ENCODE data around the gene CSN2.

Gene CSN2, protein sequence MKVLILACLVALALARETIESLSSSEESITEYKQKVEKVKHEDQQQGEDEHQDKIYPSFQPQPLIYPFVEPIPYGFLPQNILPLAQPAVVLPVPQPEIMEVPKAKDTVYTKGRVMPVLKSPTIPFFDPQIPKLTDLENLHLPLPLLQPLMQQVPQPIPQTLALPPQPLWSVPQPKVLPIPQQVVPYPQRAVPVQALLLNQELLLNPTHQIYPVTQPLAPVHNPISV

DNA sequence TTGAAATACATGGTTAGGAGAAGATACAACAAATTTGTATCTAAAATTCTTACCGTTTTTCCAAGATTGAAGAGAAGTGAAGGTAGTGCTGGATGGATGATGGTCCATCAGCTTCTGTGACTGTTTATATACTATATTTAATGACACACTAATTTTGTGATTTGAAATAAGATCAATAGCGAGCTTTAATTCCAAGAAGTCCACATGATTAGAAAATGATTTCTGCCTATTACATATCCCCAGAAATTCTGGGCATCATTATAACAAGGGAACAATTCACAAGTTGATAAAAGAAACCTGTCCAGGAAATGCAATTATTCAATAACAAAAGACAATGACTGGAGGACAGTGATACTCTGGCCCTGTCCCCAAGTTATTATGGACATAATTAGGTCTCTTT lies at the start of gene CSN2:
Gene CSN2, minus strand, starts transcription at position 101 of the 400 bp plus-strand sequence. CDS start 4,733 bp downstream, outside the sequence.
- TF ChIP-seq GATA2 (IDR thresholded peaks at IDR 0.05; ENCODE audit: low read depth, low read length), result no peak
- TF ChIP-seq GATA3 (IDR thresholded peaks at IDR 0.05; ENCODE audit: low read depth, low read length), result no peak

DNA sequence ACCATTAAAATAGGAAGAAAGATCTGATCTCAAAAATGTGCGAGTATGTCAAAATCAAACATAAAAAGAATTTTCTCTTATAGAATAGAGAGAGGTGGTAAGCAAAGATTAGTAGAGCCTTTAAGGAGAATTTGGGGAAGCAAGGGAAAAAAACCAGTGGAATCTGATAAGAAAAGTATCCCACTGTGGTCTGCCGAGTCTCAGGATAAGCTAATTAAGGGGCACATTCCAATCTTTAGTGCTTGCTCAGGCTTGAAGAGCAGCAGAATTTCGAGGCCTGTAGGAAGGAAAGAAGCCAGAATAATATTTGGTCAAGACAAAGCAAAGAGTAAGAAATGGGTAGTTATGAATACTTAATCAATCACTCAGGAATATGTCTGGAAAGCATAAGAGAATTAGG lies 43.2 kb upstream of the CSN2 start:
- TF ChIP-seq GATA3 (IDR thresholded peaks at IDR 0.05; ENCODE audit: low read depth, low read length) (no peak), GATA2 (IDR thresholded peaks at IDR 0.05; ENCODE audit: low read depth, low read length) (no peak)

DNA sequence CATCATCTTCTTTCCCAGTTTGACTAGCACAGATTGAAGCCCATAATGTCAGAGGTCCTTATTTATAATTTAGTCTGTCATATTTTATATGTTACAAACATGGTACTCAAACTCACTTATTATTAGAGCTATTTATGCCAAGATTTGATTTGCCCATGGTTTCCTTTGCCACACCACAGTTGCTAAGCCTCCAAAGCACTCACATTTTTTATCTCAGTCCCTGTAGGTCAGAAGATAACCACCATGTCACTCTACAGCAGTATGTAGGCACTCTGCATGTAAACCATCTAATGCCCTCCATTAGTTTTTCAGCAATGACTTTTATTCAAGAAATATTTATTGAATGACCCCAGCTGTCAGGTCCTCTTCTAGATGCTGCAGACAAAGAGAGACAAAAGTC lies 37.0 kb upstream of the CSN2 start:
- no peak for TF ChIP-seq GATA2 (IDR thresholded peaks at IDR 0.05; ENCODE audit: low read depth, low read length)
- TF ChIP-seq GATA3 (IDR thresholded peaks at IDR 0.05; ENCODE audit: low read depth, low read length), result no peak

- no peak for TF ChIP-seq GATA3 (IDR thresholded peaks at IDR 0.05; ENCODE audit: low read depth, low read length)
- no peak for TF ChIP-seq GATA2 (IDR thresholded peaks at IDR 0.05; ENCODE audit: low read depth, low read length)
Observed at GRCh38 chr4:70000711-70001110, 35.2 kb upstream of the CSN2 start.

- TF ChIP-seq GATA2 (IDR thresholded peaks at IDR 0.05; ENCODE audit: low read depth, low read length) (no peak), GATA3 (IDR thresholded peaks at IDR 0.05; ENCODE audit: low read depth, low read length) (no peak)
Observed at GRCh38 chr4:69999420-69999819, 33.9 kb upstream of the CSN2 start.

GRCh38 chr4:69995526-69996016 lies 30.0 kb upstream of the CSN2 start, which contains the start of gene STATH:
TSS of gene STATH (plus strand) at chr4:69995966. CDS start at chr4:69998438, 2,472 bp downstream.
- TF ChIP-seq GATA3 (IDR thresholded peaks at IDR 0.05; ENCODE audit: low read depth, low read length) (no peak), GATA2 (IDR thresholded peaks at IDR 0.05; ENCODE audit: low read depth, low read length) (no peak)

DNA sequence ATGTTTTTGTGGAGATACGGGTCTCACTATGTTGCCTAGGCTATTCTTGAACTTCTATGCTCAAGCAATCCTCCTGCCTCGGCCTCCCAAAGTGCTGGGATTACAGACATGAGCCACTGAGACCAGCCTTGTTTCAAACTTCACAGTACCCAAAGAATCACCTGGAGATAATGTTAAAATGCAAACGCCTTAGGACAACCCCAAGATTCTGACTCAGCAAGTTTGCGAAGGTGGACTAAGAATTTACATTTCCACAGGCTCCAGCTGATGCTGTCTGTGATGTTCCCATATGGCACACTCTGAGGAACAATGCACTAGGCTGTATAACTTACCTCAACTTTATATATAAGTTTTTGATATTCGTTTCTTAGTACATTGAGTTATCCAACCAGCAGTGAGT lies 29.3 kb upstream of the CSN2 start:
- TF ChIP-seq GATA2 (IDR thresholded peaks at IDR 0.05; ENCODE audit: low read depth, low read length) (no peak), GATA3 (IDR thresholded peaks at IDR 0.05; ENCODE audit: low read depth, low read length) (no peak)

GRCh38 chr4:69991016-69991415 lies 25.5 kb upstream of the CSN2 start:
- TF ChIP-seq GATA3 (IDR thresholded peaks at IDR 0.05; ENCODE audit: low read depth, low read length) (no peak), GATA2 (IDR thresholded peaks at IDR 0.05; ENCODE audit: low read depth, low read length) (no peak)

DNA sequence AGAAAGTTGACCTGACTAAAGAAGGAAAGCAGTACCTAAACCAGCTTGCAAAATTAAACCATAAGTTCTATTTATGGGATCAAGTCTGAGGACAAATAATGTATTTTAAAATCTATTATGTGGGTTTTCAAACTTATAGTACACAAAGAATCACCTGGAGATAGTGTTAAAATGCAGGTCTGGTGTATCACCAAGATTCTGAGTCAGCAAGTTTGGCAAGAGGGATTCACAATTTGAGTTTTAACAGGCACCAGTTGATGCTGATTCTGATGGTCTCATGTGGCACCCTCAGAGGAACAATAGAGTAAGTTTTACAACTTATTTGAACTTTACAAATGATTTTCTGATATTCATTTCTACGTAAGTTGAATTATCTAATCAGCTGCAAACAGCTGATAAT lies 21.1 kb upstream of the CSN2 start:
- no peak for TF ChIP-seq GATA2 (IDR thresholded peaks at IDR 0.05; ENCODE audit: low read depth, low read length)
- TF ChIP-seq GATA3 (IDR thresholded peaks at IDR 0.05; ENCODE audit: low read depth, low read length), result no peak

GRCh38 chr4:69984030-69984443 lies 18.5 kb upstream of the CSN2 start:
- no peak for TF ChIP-seq GATA2 (IDR thresholded peaks at IDR 0.05; ENCODE audit: low read depth, low read length)
- TF ChIP-seq GATA3 (IDR thresholded peaks at IDR 0.05; ENCODE audit: low read depth, low read length), result no peak

DNA sequence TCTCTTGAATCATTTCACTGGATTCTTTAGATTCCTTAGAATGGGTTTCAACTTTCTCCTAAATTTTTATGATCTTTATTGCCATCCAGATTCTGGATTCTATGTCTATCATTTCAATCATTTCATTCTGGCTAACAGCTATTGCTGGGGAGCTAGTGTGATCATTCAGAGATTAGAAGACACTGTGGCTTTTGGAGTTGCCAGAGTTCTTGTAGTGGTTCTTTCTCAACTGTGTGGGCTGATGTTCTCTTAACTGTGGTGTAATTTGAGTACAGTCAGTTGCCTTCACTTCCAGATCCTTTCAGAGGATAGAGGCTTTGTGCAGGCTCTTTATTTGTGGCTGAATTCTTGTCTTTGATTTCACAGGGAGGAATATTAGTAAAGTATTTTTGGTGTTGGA lies 12.1 kb upstream of the CSN2 start:
- TF ChIP-seq GATA3 (IDR thresholded peaks at IDR 0.05; ENCODE audit: low read depth, low read length) (no peak), GATA2 (IDR thresholded peaks at IDR 0.05; ENCODE audit: low read depth, low read length) (no peak)

- TF ChIP-seq GATA3 (IDR thresholded peaks at IDR 0.05; ENCODE audit: low read depth, low read length) (no peak), GATA2 (IDR thresholded peaks at IDR 0.05; ENCODE audit: low read depth, low read length) (no peak)
Observed at GRCh38 chr4:69974631-69975030, 9.1 kb upstream of the CSN2 start.

- no peak for TF ChIP-seq GATA2 (IDR thresholded peaks at IDR 0.05; ENCODE audit: low read depth, low read length)
- no peak for TF ChIP-seq GATA3 (IDR thresholded peaks at IDR 0.05; ENCODE audit: low read depth, low read length)
Observed at GRCh38 chr4:69970071-69970470, 4.5 kb upstream of the CSN2 start.

DNA sequence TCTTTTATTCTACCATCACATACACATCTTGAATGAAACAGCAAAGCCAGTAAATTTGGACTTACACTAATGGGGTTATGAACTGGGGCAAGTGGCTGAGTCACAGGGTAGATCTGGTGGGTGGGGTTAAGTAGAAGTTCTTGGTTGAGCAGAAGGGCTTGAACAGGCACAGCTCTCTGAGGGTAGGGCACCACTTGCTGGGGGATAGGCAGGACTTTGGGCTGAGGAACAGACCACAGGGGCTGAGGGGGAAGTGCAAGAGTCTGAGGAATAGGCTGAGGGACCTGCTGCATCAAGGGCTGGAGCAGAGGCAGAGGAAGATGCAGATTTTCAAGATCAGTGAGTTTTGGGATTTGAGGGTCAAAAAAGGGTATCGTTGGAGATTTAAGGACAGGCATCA lies 8.3 kb downstream of the CSN2 start:
- TF ChIP-seq GATA2 (IDR thresholded peaks at IDR 0.05; ENCODE audit: low read depth, low read length), result no peak
- TF ChIP-seq GATA3 (IDR thresholded peaks at IDR 0.05; ENCODE audit: low read depth, low read length), result no peak

- TF ChIP-seq GATA2 (IDR thresholded peaks at IDR 0.05; ENCODE audit: low read depth, low read length) (no peak), GATA3 (IDR thresholded peaks at IDR 0.05; ENCODE audit: low read depth, low read length) (no peak)
Observed at GRCh38 chr4:69951602-69952001, 13.9 kb downstream of the CSN2 start.

Measured in SH-SY5Y (cell line).